Epithelial cell of esophagus (primary cell): ENCODE measurements around the gene PACC1.
"Not testable (repeated sequence)": the region's sequence is repeated elsewhere in the genome, so short reads cannot be mapped to it uniquely, and the experiment has no call there.

Source experiments
- DNase-seq: peaks from one replicate; pipeline ENCODE4 v3.0.0; 2010; ENCODE audit warnings: low read depth
- H3K4me3 ChIP-seq: 2 replicates; pipeline ENCODE4 v1.5.1; 2011; ENCODE audit warnings: mild to moderate bottlenecking, low read length, control low read depth
- TF ChIP-seq, protein P1 (sequence below): IDR thresholded peaks from 2 replicates; pipeline ENCODE4 v1.5.1; 2011; ENCODE audit warnings: low read depth, mild to moderate bottlenecking, low read length, control low read depth, inconsistent platforms; ENCODE audit not compliant: insufficient read depth; ENCODE audit errors: missing control alignments

The PACC1 gene

DNA sequence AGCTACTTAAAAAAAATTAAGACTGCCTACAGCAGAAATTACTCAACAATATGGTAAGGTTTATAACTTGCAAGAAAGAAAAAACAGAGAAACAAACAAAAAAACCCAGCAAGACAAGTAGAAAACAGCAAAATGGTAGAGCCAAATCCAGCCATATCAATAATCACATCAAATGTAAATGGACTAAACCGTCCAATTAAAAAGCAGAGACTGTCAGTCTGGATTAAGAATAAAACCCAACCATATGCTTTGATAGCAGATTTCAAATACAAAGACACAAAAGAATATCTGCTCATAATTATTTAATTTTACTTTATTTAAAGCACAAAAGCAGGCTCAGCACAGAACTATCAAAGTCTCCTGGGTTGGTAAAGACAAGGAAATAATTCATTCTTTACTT lies 17.5 kb downstream of the PACC1 start:
- TF ChIP-seq, protein P1, sequence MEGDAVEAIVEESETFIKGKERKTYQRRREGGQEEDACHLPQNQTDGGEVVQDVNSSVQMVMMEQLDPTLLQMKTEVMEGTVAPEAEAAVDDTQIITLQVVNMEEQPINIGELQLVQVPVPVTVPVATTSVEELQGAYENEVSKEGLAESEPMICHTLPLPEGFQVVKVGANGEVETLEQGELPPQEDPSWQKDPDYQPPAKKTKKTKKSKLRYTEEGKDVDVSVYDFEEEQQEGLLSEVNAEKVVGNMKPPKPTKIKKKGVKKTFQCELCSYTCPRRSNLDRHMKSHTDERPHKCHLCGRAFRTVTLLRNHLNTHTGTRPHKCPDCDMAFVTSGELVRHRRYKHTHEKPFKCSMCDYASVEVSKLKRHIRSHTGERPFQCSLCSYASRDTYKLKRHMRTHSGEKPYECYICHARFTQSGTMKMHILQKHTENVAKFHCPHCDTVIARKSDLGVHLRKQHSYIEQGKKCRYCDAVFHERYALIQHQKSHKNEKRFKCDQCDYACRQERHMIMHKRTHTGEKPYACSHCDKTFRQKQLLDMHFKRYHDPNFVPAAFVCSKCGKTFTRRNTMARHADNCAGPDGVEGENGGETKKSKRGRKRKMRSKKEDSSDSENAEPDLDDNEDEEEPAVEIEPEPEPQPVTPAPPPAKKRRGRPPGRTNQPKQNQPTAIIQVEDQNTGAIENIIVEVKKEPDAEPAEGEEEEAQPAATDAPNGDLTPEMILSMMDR = no peak
- no peak overlapping the region for H3K4me3 ChIP-seq
- no peak for DNase-seq

DNA sequence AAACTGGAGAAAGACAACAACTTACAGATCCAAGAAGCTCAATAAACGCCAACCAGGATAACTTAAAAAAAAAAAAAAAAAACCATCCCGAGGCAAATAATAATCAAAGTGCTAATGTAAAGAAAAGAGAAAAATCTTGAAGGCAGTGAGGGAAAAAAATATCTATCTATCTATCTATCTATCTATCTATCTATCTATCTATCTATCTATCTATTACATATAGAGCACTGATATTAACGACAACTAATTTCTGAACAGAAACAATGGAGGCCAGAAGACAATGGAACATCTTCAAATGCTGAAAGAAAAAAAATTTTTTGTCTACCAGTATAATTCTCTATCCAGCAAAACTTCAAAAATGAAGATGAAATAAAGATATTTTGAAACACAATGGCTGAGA lies 18.0 kb downstream of the PACC1 start:
- TF ChIP-seq, protein P1 = no peak
- no peak overlapping the region for H3K4me3 ChIP-seq
- no peak for DNase-seq

DNA sequence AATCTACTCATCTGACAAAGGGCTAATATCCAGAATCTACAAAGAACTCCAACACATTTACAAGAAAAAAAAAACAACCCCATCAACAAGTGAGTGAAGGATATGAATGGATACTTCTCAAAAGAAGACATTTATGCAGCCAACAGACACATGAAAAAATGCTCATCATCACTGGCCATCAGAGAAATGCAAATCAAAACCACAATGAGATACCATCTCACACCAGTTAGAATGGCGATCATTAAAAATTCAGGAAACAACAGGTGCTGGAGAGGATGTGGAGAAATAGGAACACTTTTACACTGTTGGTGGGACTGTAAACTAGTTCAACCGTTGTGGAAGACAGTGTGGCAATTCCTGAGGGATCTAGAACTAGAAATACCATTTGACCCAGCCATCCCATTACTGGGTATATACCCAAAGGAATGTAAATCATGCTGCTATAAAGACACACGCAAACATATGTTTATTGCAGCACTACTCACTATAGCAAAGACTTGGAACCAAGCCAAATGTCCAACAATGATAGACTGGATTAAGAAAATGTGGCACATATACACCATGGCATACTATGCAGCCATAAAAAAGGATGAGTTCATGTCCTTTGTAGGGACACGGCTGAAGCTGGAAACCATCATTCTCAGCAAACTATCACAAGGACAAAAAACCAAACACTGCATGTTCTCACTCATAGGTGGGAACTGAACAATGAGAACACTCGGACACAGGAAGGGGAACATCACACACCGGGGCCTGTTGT lies 18.8 kb downstream of the PACC1 start:
- not testable (repeated sequence) for H3K4me3 ChIP-seq, DNase-seq

DNA sequence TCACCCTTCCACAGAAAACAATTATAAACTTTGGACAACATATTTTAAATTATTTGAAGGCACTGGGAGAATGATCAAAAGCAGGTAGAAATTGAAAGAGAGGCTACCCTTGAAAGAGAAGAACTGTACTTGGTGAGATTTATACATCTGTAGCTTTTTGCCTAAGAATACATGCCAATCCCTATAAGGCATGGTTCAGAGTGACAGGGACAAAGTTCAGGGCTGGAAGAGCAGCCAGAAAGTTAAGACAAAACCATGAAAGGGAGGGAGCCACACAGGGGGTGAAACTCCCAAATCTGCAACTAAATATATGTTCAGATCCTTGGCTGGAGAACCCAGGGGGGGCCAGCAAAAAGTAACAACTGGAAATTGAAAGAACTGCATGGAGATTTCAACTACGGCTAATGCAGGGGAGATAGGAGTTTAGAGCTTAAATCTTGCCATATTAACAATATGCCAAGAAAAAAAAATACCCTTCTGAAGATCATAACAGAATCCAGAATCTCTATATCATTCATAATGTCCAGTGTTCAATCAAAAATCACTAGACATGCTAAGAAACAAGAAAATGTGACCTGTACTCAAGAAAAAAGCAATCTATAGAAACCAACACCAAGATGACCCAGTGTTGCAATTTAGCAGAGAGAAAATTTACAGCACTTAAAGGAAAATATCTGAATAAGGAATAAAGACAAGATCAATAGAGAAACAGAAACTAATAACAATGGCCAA lies 25.5 kb downstream of the PACC1 start:
- H3K4me3 ChIP-seq = no peak overlapping the region
- TF ChIP-seq, protein P1 = no peak
- DNase-seq = no peak

DNA sequence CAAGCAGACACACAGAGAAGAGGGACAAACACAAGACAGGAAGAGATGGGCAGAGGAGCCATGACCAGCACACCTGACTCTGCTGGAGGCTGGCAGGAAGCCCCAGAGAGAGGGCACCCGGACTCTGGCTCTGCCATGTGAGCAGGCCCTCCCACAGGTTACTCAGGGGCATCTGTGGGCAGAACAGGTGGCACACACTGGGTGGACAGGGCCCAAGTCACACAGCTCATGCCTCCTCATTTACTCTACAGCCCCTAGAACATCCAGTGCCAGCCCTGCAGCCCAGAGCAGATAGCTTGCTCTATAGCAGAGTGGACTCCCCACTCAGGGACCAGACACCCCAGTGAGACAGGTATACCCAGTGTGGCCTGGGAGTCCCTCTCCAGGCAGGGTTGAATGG lies 28.7 kb downstream of the PACC1 start:
- TF ChIP-seq, protein P1 = no peak
- H3K4me3 ChIP-seq = no peak overlapping the region
- DNase-seq = no peak

DNA sequence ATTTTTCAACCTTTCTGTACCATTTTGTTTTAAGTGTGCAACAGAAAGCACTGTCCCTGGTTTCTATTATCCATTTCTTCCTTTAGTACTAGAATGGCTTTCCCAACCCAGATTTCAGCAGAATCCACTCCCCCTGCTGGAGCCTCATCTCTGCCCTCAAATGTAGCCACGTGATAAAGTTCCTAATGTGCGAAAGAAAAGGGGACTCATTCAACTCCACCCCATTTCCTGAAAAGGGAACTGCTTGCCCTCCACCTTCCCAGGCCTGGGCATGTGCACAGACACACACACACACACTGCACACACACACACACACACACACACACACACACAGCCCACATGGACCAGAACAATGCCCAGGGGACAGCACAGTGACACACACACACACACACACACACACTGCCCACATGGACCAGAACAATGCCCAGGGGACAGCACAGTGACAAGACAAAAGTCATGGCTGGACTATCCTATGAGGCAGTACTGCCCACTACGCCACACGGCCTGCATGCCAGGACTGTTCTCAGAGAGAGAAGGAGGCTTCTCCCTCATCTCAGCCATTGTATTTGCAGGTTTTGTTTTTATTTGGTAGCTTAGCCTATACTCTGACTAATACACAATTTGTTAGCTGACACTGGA lies 33.2 kb downstream of the PACC1 start:
- TF ChIP-seq, protein P1 = no peak
- H3K4me3 ChIP-seq = no peak overlapping the region
- DNase-seq = no peak

DNA sequence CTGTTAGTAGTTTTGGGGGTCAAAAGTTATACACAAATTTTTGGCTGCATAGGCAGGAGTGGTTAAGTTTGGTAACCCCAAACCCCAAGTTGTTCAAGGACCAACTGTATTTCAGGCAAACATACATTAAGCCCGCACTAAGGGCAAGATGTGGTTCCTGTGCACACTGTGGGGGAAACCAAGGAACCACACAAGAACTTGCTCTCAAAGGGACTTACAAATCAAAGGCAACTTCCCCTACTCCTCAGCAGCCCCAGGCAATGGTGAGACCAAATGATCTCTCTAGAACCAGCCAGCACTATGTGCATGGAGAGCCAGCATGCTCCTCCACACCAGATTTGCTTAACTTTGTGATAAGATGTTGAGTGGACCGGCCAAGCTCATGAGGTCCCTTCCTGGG lies 35.3 kb downstream of the PACC1 start:
- no peak for DNase-seq
- H3K4me3 ChIP-seq = no peak overlapping the region
- TF ChIP-seq, protein P1 = no peak
